ENCODE results near the gene FGF14.
"Not testable (repeated sequence)": the region's sequence is repeated elsewhere in the genome, so short reads cannot be mapped to it uniquely, and the experiment has no call there.

Gene FGF14

GRCh38 chr13:102028868-102029267 lies 373.0 kb downstream of the FGF14 start:
- no peak for DNase-seq

- no peak for DNase-seq
These were observed 373.6 kb downstream of the FGF14 start for GRCh38 chr13:102028206-102028605.

GRCh38 chr13:102021777-102022176 lies 380.1 kb downstream of the FGF14 start:
- no peak for DNase-seq

DNA sequence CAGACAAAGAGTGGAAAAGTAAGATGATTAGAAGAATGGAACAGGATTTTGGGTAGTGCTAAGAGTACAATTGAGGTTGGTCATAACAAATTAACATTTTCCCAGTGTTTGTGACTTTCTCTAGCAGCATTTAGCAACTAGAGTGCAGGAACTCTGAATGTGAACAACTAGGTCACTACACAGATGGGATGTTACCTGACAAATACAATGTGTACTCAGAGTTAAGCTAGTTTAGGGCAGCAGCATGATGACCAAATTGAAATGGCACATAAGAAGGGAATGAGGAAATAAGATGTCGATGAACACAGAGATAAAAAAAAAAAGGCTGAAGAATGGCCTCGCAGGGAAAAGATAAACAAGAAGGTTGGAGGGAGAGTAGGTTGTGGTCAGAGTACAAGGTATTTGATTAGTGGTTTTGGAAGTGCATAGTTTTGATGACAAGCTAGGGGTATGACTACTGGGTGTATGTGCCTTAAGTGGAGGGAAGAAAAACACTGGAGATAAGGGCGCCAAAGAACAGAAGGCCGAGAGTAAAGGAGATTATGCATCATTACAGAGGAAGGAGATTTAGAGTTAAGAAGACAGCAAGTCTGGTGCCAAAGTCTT lies 381.1 kb downstream of the FGF14 start:
- no peak for DNase-seq

GRCh38 chr13:102018716-102019115 lies 383.1 kb downstream of the FGF14 start:
- DNase-seq: no peak

DNA sequence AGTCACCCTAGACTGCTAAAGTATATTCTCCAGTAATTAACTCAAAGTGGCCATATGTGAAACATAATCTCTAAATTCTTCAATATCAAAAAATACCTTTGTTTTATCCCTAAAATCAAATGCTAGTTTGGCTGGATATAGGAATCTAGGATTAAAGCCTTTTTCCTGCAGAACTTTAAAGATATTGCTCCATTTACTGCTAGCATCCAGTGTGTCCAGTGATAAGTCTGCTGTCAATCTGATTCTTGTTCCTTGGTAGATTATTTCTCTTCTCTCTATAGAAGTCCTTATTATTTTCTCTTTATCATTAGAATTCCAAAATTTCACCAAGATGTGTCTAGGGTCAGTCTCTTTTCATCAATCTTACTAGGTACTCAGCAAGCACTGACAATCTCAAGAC lies 384.6 kb downstream of the FGF14 start:
- DNase-seq: no peak

- no peak for DNase-seq
These were observed 389.3 kb downstream of the FGF14 start for GRCh38 chr13:102012299-102013293.

GRCh38 chr13:102011455-102011854 lies 390.4 kb downstream of the FGF14 start:
- not testable (repeated sequence) for DNase-seq

- DNase-seq: no peak
These were observed 397.8 kb downstream of the FGF14 start for GRCh38 chr13:102003848-102004570.

GRCh38 chr13:102002287-102002686 lies 399.6 kb downstream of the FGF14 start:
- no peak for DNase-seq

GRCh38 chr13:102000764-102001163 lies 401.1 kb downstream of the FGF14 start:
- DNase-seq: no peak

- no peak for DNase-seq
These were observed 403.7 kb downstream of the FGF14 start for GRCh38 chr13:101998129-101998528.

- no peak for DNase-seq
These were observed 404.9 kb downstream of the FGF14 start for GRCh38 chr13:101996954-101997353.

GRCh38 chr13:101989798-101990350 lies 412.0 kb downstream of the FGF14 start:
- no peak for DNase-seq

- DNase-seq: no peak
These were observed 413.7 kb downstream of the FGF14 start for GRCh38 chr13:101988140-101988539.

- DNase-seq: no peak
These were observed 415.5 kb downstream of the FGF14 start for GRCh38 chr13:101986316-101986715.

GRCh38 chr13:101985321-101985720 lies 416.5 kb downstream of the FGF14 start:
- DNase-seq: no peak

GRCh38 chr13:101982903-101983302 lies 418.9 kb downstream of the FGF14 start:
- DNase-seq: no peak

DNA sequence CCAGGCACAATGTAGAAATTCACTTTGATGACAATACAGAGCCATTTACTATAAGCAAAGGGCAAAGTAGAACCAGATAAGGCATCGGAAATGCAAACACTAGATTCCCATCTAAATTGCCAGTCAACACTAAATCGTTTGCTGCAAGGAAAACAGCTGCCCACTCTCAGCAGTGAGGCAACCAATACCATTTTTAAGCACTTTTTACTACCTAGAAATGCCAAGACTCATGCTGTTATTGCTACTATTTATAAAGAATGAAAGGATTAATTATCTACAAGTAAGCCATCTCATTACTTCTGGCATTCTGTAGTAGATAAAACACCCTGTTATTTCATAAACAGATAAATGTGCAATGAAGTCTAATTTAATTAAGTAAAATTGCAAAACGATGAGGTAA lies 422.0 kb downstream of the FGF14 start:
- no peak for DNase-seq

GRCh38 chr13:101978552-101979315 lies 423.1 kb downstream of the FGF14 start:
- no peak for DNase-seq

DNA sequence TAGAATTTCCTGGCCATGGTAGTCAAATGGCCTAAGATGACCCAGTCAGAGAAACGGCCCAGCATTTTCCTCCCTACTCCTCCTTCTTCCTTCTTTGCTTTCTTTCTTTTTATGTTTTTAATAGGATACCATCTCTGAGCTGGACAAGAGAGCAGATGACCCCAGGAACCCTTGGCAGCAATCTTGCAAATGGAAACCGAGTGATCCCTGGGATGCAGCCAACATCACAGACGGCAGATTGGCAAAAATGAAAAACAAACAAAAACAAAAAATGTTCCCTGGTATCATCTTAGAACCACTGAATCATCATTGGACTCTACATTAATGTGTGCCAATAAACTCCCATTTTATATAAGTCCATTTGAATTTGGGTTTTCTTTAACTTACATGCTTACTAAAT lies 424.4 kb downstream of the FGF14 start:
- no peak for DNase-seq

- no peak for DNase-seq
These were observed 429.7 kb downstream of the FGF14 start for GRCh38 chr13:101972191-101972590.

Data from effector CD8-positive, alpha-beta T cell (primary cell).